Loucy (cell line): ENCODE measurements around the gene CERS4.

Experiments
- H2AFZ ChIP-seq: fragments of 200-600 bp; sonication (generic); 2 replicates; pipeline ENCODE4 v1.6.0; 2016; ENCODE audit warnings: antibody characterized with exemption, mild to moderate bottlenecking, low read length, moderate library complexity
- H3F3A ChIP-seq: fragments of 200-600 bp; 2 replicates; pipeline ENCODE4 v1.6.0; 2016; ENCODE audit warnings: antibody characterized with exemption, low read depth, mild to moderate bottlenecking
- H3K27me3 ChIP-seq: fragments of 200-600 bp; sonication (generic); 2 replicates; pipeline ENCODE4 v1.6.1; 2014; ENCODE audit warnings: low read length, mild to moderate bottlenecking; ENCODE audit not compliant: insufficient read depth, poor library complexity, severe bottlenecking
- H3K36me3 ChIP-seq: fragments of 200-600 bp; sonication (generic); 2 replicates; pipeline ENCODE4 v1.6.1; 2016; ENCODE audit warnings: low read length; ENCODE audit not compliant: insufficient read depth
- H3K4me1 ChIP-seq: fragments of 200-600 bp; sonication (generic); 2 replicates; pipeline ENCODE4 v1.5.1; 2014; ENCODE audit warnings: low read length, mild to moderate bottlenecking; ENCODE audit not compliant: insufficient read depth, poor library complexity, severe bottlenecking
- H3K4me2 ChIP-seq: fragments of 200-600 bp; sonication (generic); 2 replicates; pipeline ENCODE4 v1.6.0; 2014; ENCODE audit warnings: antibody characterized with exemption, low read length, low read depth, mild to moderate bottlenecking; ENCODE audit not compliant: poor library complexity, severe bottlenecking
- H3K4me3 ChIP-seq: fragments of 200-600 bp; sonication (generic); 2 replicates; pipeline ENCODE4 v1.5.1; 2014; ENCODE audit warnings: low read length, mild to moderate bottlenecking, mixed read lengths; ENCODE audit not compliant: poor library complexity, severe bottlenecking
- H3K79me2 ChIP-seq: fragments of 200-600 bp; sonication (generic); 2 replicates; pipeline ENCODE4 v1.6.1; 2014; ENCODE audit warnings: low read length; ENCODE audit not compliant: insufficient read depth
- H3K9ac ChIP-seq: fragments of 200-600 bp; sonication (generic); 2 replicates; pipeline ENCODE4 v1.6.0; 2014; ENCODE audit warnings: mild to moderate bottlenecking, low read depth, low read length, moderate library complexity; ENCODE audit not compliant: poor library complexity, severe bottlenecking
- H3K9me2 ChIP-seq: fragments of 200-600 bp; sonication (generic); replicated peaks from 2 replicates; pipeline ENCODE4 v1.6.1; 2016; ENCODE audit warnings: low read depth, low read length, mixed read lengths
- H3K9me3 ChIP-seq: fragments of 200-600 bp; sonication (generic); 2 replicates; pipeline ENCODE4 v1.6.1; 2014; ENCODE audit warnings: mild to moderate bottlenecking, antibody characterized with exemption, low read length, low read depth; ENCODE audit not compliant: insufficient read depth
- H4K20me1 ChIP-seq: fragments of 200-600 bp; sonication (generic); 2 replicates; pipeline ENCODE4 v1.6.0; 2014; ENCODE audit warnings: antibody characterized with exemption, low read length, mild to moderate bottlenecking; ENCODE audit not compliant: insufficient read depth, poor library complexity, severe bottlenecking
- EZH2phosphoT487 ChIP-seq: fragments of 200-600 bp; IDR thresholded peaks from 2 replicates; pipeline ENCODE4 v1.6.1; 2018; ENCODE audit warnings: antibody characterized with exemption, mild to moderate bottlenecking, moderate library complexity, borderline replicate concordance
- TF ChIP-seq, protein P1 (sequence below): fragments of 200-600 bp; sonication (generic); conservative IDR thresholded peaks from 2 replicates; pipeline ENCODE4 v1.5.1; 2014; ENCODE audit warnings: mild to moderate bottlenecking, antibody characterized with exemption, low read length

Gene CERS4

DNA sequence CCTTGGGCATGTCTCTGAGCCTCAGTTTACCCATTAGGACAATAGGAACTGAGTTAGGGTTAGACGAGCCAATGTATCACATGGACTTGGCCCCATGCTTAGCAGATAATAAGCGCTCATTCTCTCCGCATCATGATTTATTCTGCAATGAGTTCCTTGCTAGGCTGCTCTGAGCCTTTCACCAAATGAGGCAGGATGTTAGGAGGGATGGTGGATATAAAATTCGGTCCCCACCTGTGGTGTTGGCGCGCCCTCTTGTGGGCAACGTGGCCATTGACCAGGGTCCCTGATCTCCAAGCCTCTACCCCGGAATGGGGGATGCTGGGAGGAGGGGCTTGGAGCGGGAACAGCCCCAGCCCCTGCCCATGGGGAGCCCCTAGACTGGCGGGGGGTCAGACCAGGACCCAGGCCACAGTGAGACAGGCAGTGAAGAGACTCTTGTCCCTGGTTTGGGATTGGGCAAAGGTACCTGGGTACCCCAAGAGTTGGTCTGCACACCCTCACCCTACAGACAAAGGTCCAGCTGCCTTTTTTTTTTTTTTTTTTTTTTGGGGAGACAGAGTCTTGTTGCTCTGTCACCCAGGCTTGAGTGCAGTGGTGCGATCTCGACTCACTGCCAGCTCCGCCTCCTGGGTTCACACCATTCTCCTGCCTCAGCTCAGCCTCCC is 43.9 kb downstream of the CERS4 start:
- Histone ChIP-seq H3K79me2 (no peaks in the 10 kb centered on the region), H2AFZ (no peak overlapping the region), H3K4me1 (no peaks in the 10 kb centered on the region), H3K27me3 (no peaks in the 10 kb centered on the region), H3K9ac (no peak overlapping the region), H3K9me3 (no peaks in the 10 kb centered on the region), H3F3A (no peaks in the 10 kb centered on the region), H3K4me3 (no peak overlapping the region), H3K9me2 (no peaks in the 10 kb centered on the region), H4K20me1 (no peaks in the 10 kb centered on the region), H3K4me2 (no peak overlapping the region), H3K36me3 (peaks cover 13% of the 10 kb centered on the region; the same call in 1 of the 2 replicates)
- no peak for TF ChIP-seq EZH2phosphoT487
- TF ChIP-seq, protein P1, sequence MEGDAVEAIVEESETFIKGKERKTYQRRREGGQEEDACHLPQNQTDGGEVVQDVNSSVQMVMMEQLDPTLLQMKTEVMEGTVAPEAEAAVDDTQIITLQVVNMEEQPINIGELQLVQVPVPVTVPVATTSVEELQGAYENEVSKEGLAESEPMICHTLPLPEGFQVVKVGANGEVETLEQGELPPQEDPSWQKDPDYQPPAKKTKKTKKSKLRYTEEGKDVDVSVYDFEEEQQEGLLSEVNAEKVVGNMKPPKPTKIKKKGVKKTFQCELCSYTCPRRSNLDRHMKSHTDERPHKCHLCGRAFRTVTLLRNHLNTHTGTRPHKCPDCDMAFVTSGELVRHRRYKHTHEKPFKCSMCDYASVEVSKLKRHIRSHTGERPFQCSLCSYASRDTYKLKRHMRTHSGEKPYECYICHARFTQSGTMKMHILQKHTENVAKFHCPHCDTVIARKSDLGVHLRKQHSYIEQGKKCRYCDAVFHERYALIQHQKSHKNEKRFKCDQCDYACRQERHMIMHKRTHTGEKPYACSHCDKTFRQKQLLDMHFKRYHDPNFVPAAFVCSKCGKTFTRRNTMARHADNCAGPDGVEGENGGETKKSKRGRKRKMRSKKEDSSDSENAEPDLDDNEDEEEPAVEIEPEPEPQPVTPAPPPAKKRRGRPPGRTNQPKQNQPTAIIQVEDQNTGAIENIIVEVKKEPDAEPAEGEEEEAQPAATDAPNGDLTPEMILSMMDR, result peak; percentile 97

- TF ChIP-seq EZH2phosphoT487, result no peak
- TF ChIP-seq, protein P1, result no peak
- H3K9ac ChIP-seq, result no peak overlapping the region
- no peak overlapping the region for H3K4me3 ChIP-seq
- H3K27me3 ChIP-seq, result no peaks in the 10 kb centered on the region
- no peaks in the 10 kb centered on the region for H3K9me3 ChIP-seq
- H3F3A ChIP-seq, result no peaks in the 10 kb centered on the region
- H3K4me2 ChIP-seq, result no peak overlapping the region
- no peaks in the 10 kb centered on the region for H3K4me1 ChIP-seq
- no peaks in the 10 kb centered on the region for H4K20me1 ChIP-seq
- no peaks in the 10 kb centered on the region for H3K9me2 ChIP-seq
- H3K79me2 ChIP-seq, result no peaks in the 10 kb centered on the region
- peaks cover 13% of the 10 kb centered on the region; the same call in 1 of the 2 replicates for H3K36me3 ChIP-seq
- no peak overlapping the region for H2AFZ ChIP-seq
These were observed 44.5 kb downstream of the CERS4 start for GRCh38 chr19:8253678-8254077.

DNA sequence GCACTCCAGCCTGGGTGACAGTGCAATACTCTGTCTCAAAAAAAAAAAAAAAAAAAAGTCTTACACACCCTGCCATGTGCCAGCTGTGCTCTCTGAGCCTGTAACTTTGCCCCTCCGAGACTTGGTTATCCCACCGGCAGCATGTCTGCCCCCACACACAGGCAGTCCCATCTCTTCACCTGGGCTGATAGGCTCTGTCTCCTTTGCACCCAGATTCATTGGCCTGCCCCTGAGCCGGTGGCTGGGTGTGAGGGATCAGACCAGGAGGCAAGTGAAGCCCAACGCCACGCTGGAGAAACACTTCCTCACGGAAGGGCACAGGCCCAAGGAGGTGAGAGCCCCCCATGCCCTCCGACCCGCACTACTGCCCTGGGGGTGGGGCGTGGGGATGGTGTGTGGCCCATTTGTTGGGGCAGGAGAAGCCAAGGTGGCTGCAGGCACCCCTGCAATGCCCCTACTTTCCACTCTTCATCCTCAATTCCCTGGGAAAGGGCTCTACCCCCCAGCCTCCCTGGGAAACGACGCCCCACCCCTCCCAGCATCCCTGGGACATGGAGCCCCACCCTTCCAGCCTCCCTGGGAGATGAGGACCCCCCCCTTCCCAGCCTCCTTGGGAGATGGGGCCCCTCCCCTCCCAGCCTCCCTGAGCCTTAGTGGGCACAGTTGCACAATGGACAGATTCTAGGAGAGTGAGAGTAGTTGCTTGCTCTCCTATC is 45.3 kb downstream of the CERS4 start:
- 0 out of 2 replicates have a peak, but pooled peaks cover 5% of the 10 kb centered on the region for H3K79me2 ChIP-seq
- H3K27me3 ChIP-seq, result no peaks in the 10 kb centered on the region
- no peak overlapping the region for H2AFZ ChIP-seq
- TF ChIP-seq, protein P1, result no peak
- no peak overlapping the region for H3K4me3 ChIP-seq
- H3K9me3 ChIP-seq, result no peaks in the 10 kb centered on the region
- H3K4me1 ChIP-seq, result no peaks in the 10 kb centered on the region
- H4K20me1 ChIP-seq, result no peaks in the 10 kb centered on the region
- no peaks in the 10 kb centered on the region for H3F3A ChIP-seq
- no peak overlapping the region for H3K9ac ChIP-seq
- H3K4me2 ChIP-seq, result no peak overlapping the region
- H3K36me3 ChIP-seq, result peaks cover 19% of the 10 kb centered on the region; the same call in 1 of the 2 replicates
- no peaks in the 10 kb centered on the region for H3K9me2 ChIP-seq
